Measurements from ENCODE around the gene CRMP1.
A peak's percentile ranks its signal among the peaks of the same experiment; 100 is the strongest.

Gene CRMP1

DNA sequence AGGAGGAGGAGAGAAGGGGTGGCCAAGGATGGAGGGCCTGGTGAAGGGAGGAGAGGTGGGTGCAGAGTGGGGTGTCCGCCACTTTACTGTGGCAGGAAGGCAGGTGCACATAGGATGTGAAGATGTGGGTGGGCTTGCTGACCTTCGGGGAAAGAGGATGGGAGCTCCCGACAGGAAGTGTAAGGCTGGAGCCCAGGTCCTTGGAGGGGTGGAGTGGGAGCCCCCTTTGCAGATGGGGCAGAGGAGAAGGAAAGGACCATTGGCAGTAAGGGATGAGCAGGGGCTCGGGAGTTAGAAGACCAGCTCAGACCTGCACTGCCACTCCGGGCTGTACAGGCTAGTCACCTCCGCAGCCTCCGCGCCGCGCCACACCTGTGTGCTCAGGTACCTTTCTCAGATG lies 92.4 kb downstream of the CRMP1 start:
- TF ChIP-seq REST (IDR thresholded peaks at IDR 0.05; ENCODE audit: insufficient read depth in 1 of 2, low read depth in 2 of 2, low read length in 2 of 2) = no peak
- TF ChIP-seq TAF1 (IDR thresholded peaks at IDR 0.05; ENCODE audit: borderline replicate concordance, insufficient read depth, low read length) = no peak

GRCh38 chr4:5799406-5799805 lies 93.5 kb downstream of the CRMP1 start:
- TF ChIP-seq FOXP2 (optimal IDR thresholded peaks at IDR 0.05; ENCODE audit: borderline replicate concordance, extremely low read depth, extremely low read length, insufficient read depth) (no peak), REST (IDR thresholded peaks at IDR 0.05; ENCODE audit: insufficient read depth in 1 of 2, low read depth in 2 of 2, low read length in 2 of 2) (no peak), TAF1 (IDR thresholded peaks at IDR 0.05; ENCODE audit: borderline replicate concordance, insufficient read depth, low read length) (no peak), SIN3A (IDR thresholded peaks at IDR 0.05; ENCODE audit: borderline replicate concordance, insufficient read depth, low read length) (no peak), POLR2AphosphoS5 (IDR thresholded peaks at IDR 0.05; ENCODE audit: low read depth, low read length) (no peak)

- TF ChIP-seq FOXP2 (optimal IDR thresholded peaks at IDR 0.05; ENCODE audit: borderline replicate concordance, extremely low read depth, extremely low read length, insufficient read depth) = no peak
- TF ChIP-seq POLR2AphosphoS5 (IDR thresholded peaks at IDR 0.05; ENCODE audit: low read depth, low read length) = no peak
- TF ChIP-seq REST (IDR thresholded peaks at IDR 0.05; ENCODE audit: insufficient read depth in 1 of 2, low read depth in 2 of 2, low read length in 2 of 2) = no peak
- TF ChIP-seq SIN3A (IDR thresholded peaks at IDR 0.05; ENCODE audit: borderline replicate concordance, insufficient read depth, low read length) = no peak
- TF ChIP-seq TAF1 (IDR thresholded peaks at IDR 0.05; ENCODE audit: borderline replicate concordance, insufficient read depth, low read length) = no peak
These were observed 93.9 kb downstream of the CRMP1 start for GRCh38 chr4:5798946-5799345.

- TF ChIP-seq POLR2AphosphoS5 (IDR thresholded peaks at IDR 0.05; ENCODE audit: low read depth, low read length) (no peak), REST (IDR thresholded peaks at IDR 0.05; ENCODE audit: insufficient read depth in 1 of 2, low read depth in 2 of 2, low read length in 2 of 2) (no peak), TAF1 (IDR thresholded peaks at IDR 0.05; ENCODE audit: borderline replicate concordance, insufficient read depth, low read length) (no peak), FOXP2 (optimal IDR thresholded peaks at IDR 0.05; ENCODE audit: borderline replicate concordance, extremely low read depth, extremely low read length, insufficient read depth) (peak; percentile 29)
These were observed 94.4 kb downstream of the CRMP1 start for GRCh38 chr4:5798462-5798861.

DNA sequence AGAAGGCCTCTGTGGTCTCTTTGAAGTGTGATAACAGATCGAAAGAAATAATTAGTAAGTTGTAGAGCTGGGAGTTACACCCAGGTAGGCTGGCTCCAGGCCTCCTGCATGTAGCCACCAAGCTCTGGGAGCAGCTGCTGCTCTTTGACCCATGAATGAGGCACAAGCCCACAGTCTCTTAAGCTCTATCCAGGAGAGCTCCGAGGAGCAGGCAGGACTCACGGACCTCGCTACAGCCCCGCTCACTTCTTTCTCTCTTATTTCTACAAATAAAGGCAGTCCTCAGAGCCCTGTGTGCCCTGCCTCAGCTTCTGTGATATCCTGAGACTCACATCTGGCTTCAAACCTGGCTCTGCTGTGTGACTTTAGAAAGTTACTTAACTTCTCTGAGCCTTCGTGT lies 95.0 kb downstream of the CRMP1 start:
- TF ChIP-seq FOXP2 (optimal IDR thresholded peaks at IDR 0.05; ENCODE audit: borderline replicate concordance, extremely low read depth, extremely low read length, insufficient read depth) (no peak), REST (IDR thresholded peaks at IDR 0.05; ENCODE audit: insufficient read depth in 1 of 2, low read depth in 2 of 2, low read length in 2 of 2) (no peak), SIN3A (IDR thresholded peaks at IDR 0.05; ENCODE audit: borderline replicate concordance, insufficient read depth, low read length) (no peak)
